A204.1 (cell line): ENCODE data around the gene DBX1.
"Not testable (repeated sequence)": the region's sequence is repeated elsewhere in the genome, so short reads cannot be mapped to it uniquely, and the experiment has no call there.

Source experiments
- FAIRE-seq: peaks from 2 replicates; lab custom pipeline; 2012; peaks lifted over from hg19 to GRCh38; lab: Jason Lieb, UNC

Gene DBX1

DNA sequence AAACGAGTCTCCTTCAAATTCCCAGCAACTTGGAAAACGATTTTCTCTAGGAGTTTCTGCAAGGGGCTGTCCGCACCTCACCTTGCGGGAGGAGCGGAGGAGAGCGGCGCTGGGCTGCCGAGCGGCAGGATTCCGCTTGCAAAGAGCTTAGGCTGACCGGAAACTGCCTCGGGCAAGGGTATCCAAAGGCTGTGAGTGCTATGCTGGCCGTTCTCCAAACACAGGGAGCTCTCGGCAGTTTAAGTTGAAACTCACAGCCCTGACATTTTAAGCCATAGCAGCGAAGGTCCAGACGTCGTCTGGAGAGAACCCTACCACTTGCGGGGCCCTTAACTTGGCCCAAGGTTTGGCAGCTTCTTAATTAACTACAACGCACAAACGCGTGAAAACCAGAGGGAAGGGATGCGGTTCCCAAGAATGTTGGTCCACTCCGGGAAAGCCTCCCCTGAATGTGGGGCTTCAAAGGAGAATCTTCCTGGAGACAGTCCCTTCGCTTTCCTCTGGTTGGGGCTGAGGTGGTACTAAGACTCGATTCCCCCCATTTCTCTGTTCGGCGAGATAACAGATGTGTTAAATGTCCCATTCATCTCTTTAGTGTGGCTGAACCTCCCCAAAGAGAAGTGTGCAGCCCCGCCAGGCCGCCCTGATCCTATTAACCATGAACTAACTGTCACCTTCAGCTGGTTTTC is 1.1 kb upstream of the DBX1 start:
- FAIRE-seq = no peak

DNA sequence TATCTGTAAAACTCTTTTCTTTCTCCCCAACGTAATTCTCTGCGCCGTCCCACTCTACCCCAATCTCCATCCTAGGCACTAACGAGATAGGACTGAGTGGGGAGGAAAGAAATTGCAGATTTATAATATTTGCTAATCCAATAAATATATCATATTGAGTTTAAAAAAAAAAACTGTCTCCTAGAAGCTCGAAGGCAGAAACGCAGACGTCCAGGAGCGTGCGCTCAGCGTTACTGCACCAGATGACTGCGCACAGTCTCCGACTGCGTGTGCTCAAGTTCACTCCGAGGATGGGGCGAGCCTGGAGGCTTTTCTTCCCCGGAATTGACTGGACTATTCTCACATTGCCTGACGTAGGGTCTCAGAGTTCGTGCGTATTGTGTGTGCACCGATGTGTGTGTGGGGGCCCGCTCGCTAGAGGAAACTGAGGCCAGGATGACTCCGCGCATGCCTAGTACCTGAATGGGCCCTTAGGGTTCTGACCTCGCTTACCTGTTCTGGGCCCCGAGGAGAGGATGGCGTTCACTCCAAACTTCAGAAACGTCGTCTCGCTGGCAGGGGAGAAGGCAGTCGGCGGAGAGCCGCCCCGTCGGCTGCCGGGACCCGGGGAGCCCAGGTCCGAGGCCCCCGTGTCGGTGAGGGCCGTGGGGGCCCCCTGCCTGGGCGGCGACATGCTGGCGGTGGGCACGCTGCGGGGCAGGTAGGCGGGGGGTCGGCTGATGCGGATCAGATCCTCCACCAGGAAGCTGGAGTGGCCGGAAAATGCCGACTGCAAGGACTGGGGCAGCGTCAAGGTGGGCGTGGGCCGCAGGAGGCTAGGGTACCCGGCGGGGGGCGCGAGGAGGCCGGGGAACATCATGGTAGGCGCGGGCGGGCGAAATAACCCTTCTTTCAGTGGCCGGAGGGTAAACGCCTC is 551 bp downstream of the DBX1 start:
- no peak for FAIRE-seq

DNA sequence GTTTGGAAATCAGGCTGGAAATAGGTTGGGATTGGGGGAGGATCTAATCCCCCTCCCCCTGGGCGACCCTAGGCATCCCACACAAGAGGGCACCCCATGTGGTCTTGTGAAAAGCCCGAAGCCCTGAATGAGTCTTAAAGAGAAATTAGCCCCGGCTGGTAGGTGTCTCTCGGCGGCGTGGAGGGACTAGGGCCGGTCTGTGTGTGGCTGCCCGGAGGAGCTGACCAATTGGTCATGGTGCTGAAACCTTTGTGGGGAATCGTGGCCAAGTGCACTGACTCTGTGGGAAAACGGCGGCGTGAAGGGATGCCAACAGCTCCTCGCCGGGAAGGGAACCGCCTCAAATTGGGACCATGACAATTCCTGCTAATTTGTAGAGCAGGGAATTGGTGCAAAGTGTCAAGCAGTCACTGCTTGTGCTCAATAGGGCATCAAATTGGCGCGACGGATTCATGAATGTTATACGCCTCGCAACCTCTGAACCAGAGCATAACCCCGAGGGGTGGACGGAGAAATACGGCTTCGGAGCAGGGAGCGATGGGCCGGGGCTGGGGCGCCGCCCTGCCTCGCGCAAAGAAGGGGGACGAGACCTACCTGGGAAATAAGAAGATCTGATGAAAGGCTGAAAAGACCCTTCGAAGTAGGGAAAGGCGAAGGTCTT is 1.5 kb downstream of the DBX1 start:
- no peak for FAIRE-seq

DNA sequence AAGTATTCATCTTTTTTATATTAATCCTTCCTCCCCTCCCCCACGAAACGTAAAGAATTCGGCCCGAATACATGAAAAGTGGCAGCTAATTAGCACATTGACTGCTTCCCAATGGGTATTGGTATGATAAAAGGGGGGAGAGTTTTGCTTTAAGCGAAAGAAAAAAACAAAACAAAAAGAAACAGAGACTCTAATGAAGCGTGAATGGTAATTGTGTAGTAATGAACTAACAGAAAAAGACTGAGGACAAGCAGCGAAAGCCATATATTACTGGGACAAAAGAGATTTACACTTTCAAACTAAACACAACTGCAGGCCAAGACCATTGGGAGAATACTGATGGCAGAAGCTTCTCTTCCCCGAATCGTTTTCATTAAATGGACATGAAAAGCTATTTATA is 2.5 kb downstream of the DBX1 start:
- FAIRE-seq = no peak

DNA sequence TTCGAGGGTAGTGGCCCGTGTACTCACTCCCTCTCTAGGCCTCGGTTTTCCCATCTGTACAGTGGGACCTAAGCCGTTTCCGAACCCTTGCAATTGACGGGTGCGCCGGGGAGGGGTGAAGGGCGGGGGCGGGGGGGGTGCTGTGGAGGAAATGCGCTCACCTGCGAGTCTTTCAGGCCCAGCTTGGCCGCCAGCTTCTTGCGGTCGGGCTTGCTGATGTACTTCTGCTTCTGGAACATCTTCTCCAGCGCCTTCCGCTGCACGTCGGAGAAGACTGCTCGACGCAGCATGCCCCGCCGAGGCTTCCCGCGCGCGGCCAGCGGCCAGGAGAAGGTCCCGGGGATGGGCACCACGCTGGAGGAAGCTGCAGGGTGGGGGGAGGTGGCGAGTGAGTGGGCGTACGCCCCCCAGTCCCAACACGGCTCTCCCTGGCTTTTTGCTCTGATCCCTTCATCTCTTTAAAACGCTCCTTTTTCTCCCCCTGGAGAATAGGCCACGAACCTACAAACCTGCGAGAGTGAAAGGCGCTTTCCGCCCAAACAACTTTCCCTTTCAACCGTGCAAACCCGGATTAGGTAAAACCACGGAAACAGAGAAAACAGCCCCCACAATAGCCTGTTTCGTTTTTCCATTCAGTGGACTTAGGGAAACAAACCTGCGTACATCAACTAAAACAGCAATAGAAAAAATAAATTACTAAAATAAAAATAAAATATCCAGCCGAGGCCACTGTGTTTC is 3.2 kb downstream of the DBX1 start:
- no peak for FAIRE-seq

DNA sequence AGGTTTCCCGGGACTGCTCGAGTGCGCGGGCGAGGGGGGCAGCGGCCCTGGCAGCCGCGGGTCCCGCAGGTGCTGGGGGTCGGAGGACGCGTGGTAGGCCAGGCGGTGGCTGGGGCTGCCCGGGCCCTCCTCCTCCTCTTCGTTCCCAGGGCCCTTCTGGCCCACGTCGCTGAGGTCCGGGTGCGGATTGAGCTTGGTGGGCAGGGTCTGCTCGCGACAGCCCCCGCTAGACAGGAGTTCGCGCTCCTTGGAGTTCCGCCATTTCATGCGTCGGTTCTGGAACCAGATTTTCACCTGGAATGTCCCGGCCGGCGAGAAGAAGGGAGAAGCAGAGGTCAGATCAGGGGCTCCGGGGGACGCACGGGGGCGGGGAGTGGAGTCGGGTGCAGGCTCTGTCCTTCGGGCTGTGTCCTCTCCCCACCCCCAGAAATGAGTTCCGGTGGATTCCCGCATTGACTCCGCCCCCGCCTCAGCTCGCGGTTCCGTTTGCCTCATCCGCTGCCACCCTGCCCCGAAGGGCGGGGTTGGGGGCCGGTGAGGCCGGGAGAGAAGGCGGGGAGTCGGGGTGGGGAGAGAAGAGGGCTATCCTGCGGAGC is 3.9 kb downstream of the DBX1 start:
- FAIRE-seq = no peak

DNA sequence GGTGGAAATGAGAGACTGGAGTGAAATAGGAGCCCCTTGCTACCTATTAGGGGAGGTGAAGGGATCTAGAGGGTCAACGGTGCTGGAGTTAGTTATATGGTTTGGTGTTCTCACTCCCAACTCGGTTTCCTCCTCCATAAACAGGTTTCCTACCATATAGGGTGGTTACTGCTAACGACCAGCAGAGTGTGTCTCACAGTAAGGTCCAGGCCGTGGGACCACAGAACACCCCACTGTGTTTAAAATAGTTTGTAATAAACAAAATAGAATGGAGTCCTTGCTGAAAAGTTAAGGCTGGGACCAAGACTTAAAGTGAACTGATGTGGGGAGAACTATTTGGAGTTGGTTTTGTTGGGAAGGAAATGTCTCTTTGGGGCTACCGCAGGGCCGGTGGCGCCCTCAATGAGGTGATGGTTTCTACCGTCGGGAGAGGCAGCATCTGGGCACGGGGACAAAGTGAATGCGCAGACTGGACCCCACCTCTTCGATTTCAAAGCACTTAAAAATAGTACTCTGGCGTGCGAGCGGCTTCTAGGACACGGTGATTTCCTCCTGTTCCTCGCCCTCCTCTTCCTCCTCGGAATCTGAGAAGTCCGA is 4.5 kb downstream of the DBX1 start:
- no peak for FAIRE-seq

DNA sequence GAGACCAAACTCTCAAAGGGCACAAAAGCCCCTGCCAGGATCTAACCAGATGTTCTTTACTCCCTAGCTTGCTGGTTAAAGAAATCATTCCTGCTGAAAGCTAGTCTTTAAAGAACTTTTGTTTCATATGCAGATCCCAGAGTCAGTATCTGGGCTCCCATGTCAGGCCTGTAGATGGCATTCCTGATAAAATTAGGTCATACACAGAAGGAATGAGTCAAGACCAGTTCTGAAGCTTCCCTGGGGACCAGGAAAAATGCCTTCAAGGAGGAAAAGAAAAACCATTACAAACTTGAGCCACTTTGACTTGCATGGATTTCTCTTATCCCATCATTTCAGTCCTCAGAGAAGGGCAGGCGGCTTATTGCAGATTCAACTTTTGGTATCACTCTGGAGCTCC is 5.9 kb downstream of the DBX1 start:
- no peak for FAIRE-seq

DNA sequence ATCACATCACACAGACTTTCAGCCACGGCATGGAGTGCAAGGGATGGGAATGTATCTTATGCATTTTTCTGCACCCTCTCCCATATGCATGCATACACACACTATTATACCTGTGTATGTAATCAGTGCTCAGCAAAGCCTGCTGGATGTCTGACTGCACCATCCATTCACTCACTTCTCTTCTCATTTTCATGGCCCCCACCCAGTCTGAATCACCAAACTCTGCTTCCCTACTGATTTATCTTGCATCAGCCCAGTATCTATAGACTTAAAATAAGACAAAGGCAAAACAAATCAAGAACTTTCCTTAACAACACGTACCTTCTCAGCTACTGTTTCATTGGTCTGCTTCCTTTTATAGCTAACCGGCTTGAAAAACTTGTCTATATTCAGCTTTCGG is 21.6 kb downstream of the DBX1 start:
- FAIRE-seq = no peak

DNA sequence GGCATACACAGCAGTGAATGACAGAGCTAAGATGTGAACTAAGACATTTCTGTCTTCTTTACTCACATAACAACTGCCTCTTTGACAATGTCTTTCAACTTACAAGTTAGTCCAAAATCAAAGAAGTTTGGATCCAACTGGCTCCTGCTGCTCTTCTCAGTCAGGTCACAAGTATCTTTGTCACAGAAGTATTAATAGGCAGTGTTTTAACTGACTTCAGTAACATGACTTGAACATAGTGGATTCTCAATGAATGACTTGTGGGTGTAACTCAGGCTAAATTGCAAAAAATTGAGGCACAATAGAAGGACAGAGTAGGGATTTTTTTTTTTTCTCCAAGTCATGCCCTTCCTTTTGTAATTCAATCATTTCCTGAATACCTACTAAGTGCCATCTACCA is 22.6 kb downstream of the DBX1 start:
- FAIRE-seq = no peak

DNA sequence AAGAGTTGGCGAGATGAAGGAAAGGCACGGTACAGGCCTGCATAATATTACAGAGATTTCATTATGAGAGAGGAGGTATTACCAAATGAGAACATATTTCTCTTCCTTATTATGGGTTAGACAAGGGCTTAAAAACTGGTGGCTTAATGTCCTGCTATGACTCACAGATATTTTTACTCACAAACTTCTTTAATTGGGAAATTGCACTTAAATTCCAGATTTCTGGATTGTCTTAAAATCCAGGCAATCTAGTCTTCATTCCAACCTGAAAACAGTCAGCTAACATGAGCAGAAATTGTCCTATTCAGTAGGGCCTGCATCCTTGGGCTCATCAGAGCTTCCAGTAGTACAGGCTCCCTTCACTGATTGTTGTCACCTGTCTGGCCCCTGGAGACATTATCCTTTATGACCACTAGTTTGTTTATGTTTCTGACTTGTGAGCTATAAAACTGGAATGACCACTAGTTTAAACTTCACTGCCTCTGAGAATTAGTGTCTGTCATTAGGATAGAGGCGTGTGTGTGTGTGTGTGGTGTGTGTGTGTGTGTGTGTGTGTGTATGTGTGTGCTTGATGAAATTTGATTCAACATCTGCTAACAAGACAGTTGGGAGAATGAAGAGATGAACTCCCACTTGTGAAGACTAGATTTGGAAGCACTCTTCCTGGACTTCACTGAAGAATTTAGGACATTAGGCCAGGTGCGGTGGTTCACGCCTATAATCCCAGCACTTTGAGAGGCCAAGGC is 25.1 kb downstream of the DBX1 start:
- no peak for FAIRE-seq

DNA sequence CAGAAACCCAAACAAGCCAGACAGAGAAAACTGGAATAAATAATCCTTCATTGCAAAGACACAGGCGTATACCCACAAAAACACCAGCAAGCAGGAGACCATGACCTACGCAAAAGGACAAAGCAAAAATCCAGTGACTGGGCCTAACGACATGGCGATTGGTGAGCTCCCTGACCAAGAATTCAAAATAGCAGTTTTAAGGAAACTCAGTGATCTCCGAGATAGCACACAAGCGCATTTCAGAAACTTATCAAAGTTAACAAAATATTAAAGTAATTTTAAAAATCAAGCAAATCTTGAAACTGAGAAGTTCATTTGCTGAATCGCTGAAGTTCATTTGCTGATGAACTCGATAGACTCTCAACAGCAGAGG is 27.6 kb downstream of the DBX1 start:
- FAIRE-seq = no peak

DNA sequence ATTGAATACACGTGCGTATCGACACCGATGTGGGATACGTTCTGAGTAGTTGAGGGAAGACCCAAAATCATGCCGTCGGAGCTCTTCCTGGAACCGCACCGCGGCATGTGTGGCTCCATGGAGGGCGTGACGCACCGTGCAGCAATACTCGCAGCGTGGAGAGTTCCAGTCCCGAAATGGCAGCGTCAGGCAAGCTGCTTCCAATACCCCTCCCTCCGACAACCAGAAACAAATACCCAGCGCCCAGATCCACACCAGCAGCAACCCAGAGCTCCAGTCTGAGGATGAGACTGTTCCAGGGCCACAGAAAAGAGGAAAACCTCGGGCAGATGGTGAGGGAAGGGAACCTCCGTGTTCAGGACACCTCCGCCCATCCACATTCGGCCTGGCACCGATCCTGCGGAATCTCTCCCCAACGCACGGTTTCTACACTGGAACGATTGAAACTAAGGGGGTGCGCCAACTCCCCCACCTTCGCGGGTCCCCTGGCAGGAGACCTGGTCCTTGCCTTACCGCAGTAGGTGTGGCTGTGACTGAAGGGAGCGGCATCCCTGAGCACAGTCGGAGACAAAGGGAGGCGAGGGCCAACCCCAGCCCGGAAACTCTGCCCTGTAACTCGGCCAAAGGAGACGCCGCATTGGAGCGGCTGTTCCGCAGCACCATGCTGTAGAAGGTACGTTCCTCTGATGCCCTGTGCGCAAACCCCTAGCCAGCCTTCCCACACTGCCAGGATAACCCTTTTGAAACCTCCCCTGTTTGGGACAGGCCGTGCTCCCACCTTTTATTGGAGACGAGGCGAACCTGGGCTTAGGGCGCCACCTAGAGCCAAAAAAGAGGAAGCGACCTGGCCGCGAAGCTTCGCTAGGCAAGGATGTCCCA is 28.2 kb downstream of the DBX1 start:
- FAIRE-seq = no peak

DNA sequence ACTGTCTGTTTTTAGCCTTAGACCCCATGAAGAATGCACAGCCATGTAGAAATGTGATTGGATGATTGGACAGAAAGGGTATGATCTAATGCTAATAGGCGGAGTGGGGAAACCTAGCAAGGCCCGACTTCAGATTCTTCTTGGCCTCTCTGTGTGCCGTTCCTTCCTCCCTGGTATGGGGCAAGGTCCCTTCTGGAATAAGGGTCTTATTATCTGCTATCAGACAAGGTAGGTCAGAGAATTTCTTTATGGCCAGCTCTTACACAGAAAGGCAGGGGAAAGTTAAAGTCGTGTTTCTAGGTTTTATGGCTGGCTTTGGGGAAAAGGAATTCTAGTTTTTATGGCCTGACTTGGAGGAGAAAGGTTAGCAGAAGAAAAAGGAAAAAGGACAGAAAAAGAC is 30.6 kb downstream of the DBX1 start:
- FAIRE-seq = no peak

DNA sequence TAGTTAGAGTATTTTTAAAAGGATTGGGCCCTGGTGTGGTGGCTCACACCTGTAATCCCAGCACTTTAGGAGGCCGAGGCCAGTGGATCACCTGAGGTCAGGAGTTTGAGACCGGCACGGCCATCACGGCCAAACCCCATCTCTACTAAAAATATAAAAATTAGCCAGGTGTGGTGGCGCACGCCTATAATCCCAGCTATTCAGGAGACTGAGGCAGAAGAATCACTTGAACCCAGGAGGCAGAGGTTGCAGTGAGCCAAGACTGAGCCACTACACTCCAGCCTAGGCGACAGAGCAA is 31.8 kb downstream of the DBX1 start:
- FAIRE-seq = not testable (repeated sequence)

DNA sequence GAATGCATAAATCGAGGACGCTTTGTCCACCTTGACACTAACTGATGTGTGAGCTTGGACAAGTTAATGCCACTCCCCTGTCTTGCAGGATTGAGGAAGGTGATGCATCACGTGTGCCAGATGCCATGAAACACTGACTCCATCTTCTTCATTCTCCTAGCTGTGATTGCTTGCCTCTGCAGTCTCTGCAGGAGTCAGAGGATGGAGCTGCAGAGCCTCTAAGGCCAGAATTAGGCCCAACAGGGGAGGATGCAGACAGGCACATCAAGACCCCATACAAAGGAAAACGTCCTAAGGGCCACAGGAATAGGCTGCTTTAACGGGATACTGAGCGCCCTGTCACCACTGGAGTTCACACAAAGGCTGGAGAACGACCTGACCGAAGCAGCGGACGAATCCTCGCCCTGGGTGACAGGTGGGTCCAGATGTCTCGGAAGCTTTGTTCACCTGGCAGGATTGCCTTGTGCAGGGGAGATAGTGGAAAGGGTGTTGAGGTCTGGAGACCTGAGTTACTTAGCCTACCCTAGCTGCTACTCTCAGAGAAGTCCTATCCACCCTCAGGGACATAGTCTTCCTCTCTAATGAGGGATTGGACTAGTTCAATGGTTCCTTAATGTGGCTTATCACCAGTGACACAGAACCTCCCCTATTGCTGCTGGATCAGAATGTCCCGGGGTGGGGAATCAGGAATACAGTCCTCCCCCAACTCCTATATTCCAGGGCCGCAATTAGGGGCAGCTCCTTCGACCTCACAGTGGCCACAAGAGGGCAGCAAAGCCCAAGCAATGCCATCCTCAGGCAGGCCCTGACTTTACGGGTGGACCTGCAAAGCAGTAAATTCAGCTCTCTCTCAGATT is 32.4 kb downstream of the DBX1 start:
- FAIRE-seq = no peak

DNA sequence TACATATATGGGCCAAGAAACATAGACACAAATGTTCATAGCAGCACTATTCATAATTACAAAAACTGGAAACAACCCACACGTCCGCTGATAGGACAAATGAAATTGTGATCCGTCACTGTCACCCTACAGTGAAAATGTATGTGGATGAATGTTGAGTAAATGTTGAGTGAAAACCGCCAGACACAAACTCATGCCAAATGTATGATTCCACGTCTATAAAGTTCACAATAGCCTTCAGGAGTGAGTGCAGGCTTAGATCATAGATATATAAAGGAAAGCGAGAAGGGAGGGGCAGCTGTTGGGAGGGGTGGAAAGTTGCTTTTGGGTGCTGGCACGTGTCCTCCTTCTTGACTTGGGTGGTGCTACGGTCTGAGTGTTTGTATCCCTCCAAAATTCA is 33.6 kb downstream of the DBX1 start:
- no peak for FAIRE-seq

DNA sequence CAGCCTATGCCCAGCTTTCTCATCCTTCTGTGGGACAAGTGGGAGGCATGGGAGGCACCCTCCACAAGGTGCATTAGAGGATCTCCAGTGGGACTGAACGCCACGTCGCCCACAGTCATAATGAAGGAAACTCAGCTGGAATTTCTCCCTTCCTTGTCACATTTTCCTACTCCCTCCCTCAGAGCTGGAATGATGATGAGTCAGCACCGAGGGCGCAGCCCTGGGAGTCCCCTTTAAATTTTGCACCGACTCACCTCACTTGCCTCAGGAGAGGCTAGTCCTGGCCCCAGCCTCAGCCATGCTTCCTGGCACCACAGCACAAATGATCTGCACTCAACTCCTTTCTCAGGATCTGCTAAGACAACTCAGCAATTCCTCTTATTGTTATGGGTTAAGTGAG is 34.3 kb downstream of the DBX1 start:
- FAIRE-seq = no peak

DNA sequence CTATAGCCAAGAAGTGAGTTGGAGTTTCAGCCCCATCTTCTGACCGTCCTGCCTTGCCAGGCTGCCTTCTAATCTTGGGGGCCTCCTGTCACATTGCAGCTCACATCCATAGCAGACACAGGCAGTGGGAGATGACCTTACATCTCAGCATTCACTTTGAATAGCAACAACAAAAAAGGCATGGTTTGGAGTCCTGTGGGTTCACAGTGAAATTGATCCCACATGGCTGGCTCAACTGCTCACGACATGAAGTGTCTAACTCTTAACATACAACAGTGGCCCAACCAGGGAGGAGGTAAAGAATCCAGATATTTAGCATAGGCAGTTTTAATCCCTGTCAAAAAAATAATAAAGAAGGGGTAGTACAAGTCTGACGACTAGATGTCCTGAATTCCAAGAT is 38.1 kb downstream of the DBX1 start:
- FAIRE-seq = no peak
